Inflammatory macrophage treated with lipopolysaccharide for 1 hour (primary cell): ENCODE data around the gene RFC5.
"Not testable (repeated sequence)": the region's sequence is repeated elsewhere in the genome, so short reads cannot be mapped to it uniquely, and the experiment has no call there.

Experiments
- DNase-seq, 2 donors: peaks; one replicate each; pipeline ENCODE4 v3.0.0-alpha.2; 2020 to 2022

Gene RFC5

GRCh38 chr12:118053071-118053985, 36.8 kb downstream of the RFC5 start:
- no peak for DNase-seq

- peak; percentile 49 to 72 for DNase-seq
Observed at GRCh38 chr12:118055144-118055557, 38.6 kb downstream of the RFC5 start.

GRCh38 chr12:118055865-118056773, 39.6 kb downstream of the RFC5 start:
- DNase-seq, result no peak

GRCh38 chr12:118058227-118058626, 41.7 kb downstream of the RFC5 start:
- DNase-seq, result no peak

GRCh38 chr12:118058881-118059280, 42.4 kb downstream of the RFC5 start:
- DNase-seq, result no peak

GRCh38 chr12:118059341-118060191, 43.1 kb downstream of the RFC5 start:
- peak; percentile 86 to 90 for DNase-seq

- peak; percentile 54 to 55 for DNase-seq
Observed at GRCh38 chr12:118060301-118061010, 44.0 kb downstream of the RFC5 start.

GRCh38 chr12:118061011-118061872, 44.7 kb downstream of the RFC5 start, which contains the start of gene WSB2:
Gene WSB2, minus strand, starts transcription at chr12:118061179. Its CDS starts 131 bp downstream, at chr12:118061048.
- peak; percentile 87 to 89 for DNase-seq

GRCh38 chr12:118061873-118062843, 45.7 kb downstream of the RFC5 start:
- DNase-seq, result peak; percentile 52 to 58

GRCh38 chr12:118063576-118064391, 47.3 kb downstream of the RFC5 start:
- peak; percentile 59 to 66 for DNase-seq

- peak; percentile 38 to 52 for DNase-seq
Observed at GRCh38 chr12:118064608-118065007, 48.1 kb downstream of the RFC5 start.

GRCh38 chr12:118065380-118065779, 48.9 kb downstream of the RFC5 start:
- DNase-seq, result peak; percentile 49 to 53

- DNase-seq, result peak; percentile 53 to 68
Observed at GRCh38 chr12:118068445-118068844, 51.9 kb downstream of the RFC5 start.

- no peak for DNase-seq
Observed at GRCh38 chr12:118070650-118071049, 54.1 kb downstream of the RFC5 start.

- DNase-seq, result no peak
Observed at GRCh38 chr12:118073768-118074167, 57.3 kb downstream of the RFC5 start.

- not testable (repeated sequence) for DNase-seq
Observed at GRCh38 chr12:118081521-118081920, 65.0 kb downstream of the RFC5 start.
